Muscle layer of colon (tissue), 2 donors: ENCODE results near the gene RBM47.

Experiments used
- H3K27ac ChIP-seq: one replicate; pipeline ENCODE4 v1.7.0; 2013; ENCODE audit warnings: low read depth, mild to moderate bottlenecking, low read length, moderate library complexity
- H3K27me3 ChIP-seq, 2 donors: one replicate each; pipeline ENCODE4 v1.7.0; 2013; ENCODE audit warnings: low read length in 2 of 2, mild to moderate bottlenecking in 2 of 2; ENCODE audit not compliant: insufficient read depth in 2 of 2, control insufficient read depth in 1 of 2
- H3K36me3 ChIP-seq: one replicate; pipeline ENCODE4 v1.7.0; 2013; ENCODE audit warnings: mild to moderate bottlenecking, low read length; ENCODE audit not compliant: insufficient read depth
- H3K4me1 ChIP-seq: one replicate; pipeline ENCODE4 v1.7.0; 2013; ENCODE audit warnings: mild to moderate bottlenecking, low read length; ENCODE audit not compliant: insufficient read depth
- H3K4me3 ChIP-seq, 2 donors: one replicate each; pipeline ENCODE4 v1.7.0; 2013; ENCODE audit warnings: low read length in 2 of 2, low read depth in 1 of 2, mild to moderate bottlenecking in 1 of 2, moderate library complexity in 1 of 2
- H3K9ac ChIP-seq: one replicate; pipeline ENCODE4 v1.7.0; 2013; ENCODE audit warnings: low read length
- H3K9me3 ChIP-seq: one replicate; pipeline ENCODE4 v1.7.0; 2013; ENCODE audit warnings: mild to moderate bottlenecking, low read length
- donor health status: abdominal sarcoma.
- donor health status: Adenocarcinoma of cecum.

Gene RBM47

GRCh38 chr4:40622913-40623312, 6.8 kb downstream of the RBM47 start:
- H3K9ac ChIP-seq: no peak overlapping the region
- H3K27ac ChIP-seq: no peak overlapping the region

GRCh38 chr4:40621592-40622512, 7.8 kb downstream of the RBM47 start:
- no peaks in the 10 kb centered on the region for H3K27me3 ChIP-seq
- no peak overlapping the region for H3K4me3 ChIP-seq
- no peaks in the 10 kb centered on the region for H3K4me1 ChIP-seq
- no peak overlapping the region for H3K27ac ChIP-seq
- no peaks in the 10 kb centered on the region for H3K9me3 ChIP-seq
- H3K9ac ChIP-seq: no peak overlapping the region
- no peaks in the 10 kb centered on the region for H3K36me3 ChIP-seq

More at GRCh38 chr4:40622913-40623312, 6.8 kb downstream of the RBM47 start:
- no peaks in the 10 kb centered on the region for H3K9me3 ChIP-seq
- H3K4me1 ChIP-seq: no peaks in the 10 kb centered on the region
- H3K27me3 ChIP-seq: no peaks in the 10 kb centered on the region
- H3K4me3 ChIP-seq: no peak overlapping the region
- H3K36me3 ChIP-seq: no peaks in the 10 kb centered on the region

GRCh38 chr4:40621229-40621591, 8.5 kb downstream of the RBM47 start:
- no peak overlapping the region for H3K4me3 ChIP-seq
- no peaks in the 10 kb centered on the region for H3K4me1 ChIP-seq

GRCh38 chr4:40619600-40619999, 10.1 kb downstream of the RBM47 start:
- no peaks in the 10 kb centered on the region for H3K9me3 ChIP-seq
- H3K27ac ChIP-seq: no peak overlapping the region
- H3K27me3 ChIP-seq: no peaks in the 10 kb centered on the region
- no peaks in the 10 kb centered on the region for H3K4me1 ChIP-seq
- no peaks in the 10 kb centered on the region for H3K36me3 ChIP-seq
- H3K9ac ChIP-seq: no peak overlapping the region
- H3K4me3 ChIP-seq: no peak overlapping the region

More at GRCh38 chr4:40621229-40621591, 8.5 kb downstream of the RBM47 start:
- H3K27me3 ChIP-seq: no peaks in the 10 kb centered on the region
- no peak overlapping the region for H3K27ac ChIP-seq
- no peaks in the 10 kb centered on the region for H3K36me3 ChIP-seq
- H3K9ac ChIP-seq: no peak overlapping the region
- no peaks in the 10 kb centered on the region for H3K9me3 ChIP-seq

- Histone ChIP-seq H3K9ac (no peak overlapping the region), H3K27me3 (no peaks in the 10 kb centered on the region), H3K9me3 (no peaks in the 10 kb centered on the region), H3K36me3 (no peaks in the 10 kb centered on the region), H3K27ac (no peak overlapping the region), H3K4me1 (no peaks in the 10 kb centered on the region), H3K4me3 (no peak overlapping the region)
These were observed 11.8 kb downstream of the RBM47 start for GRCh38 chr4:40617872-40618271.

- Histone ChIP-seq H3K36me3 (no peaks in the 10 kb centered on the region), H3K27me3 (no peaks in the 10 kb centered on the region), H3K9ac (no peak overlapping the region), H3K27ac (no peak overlapping the region), H3K9me3 (no peaks in the 10 kb centered on the region), H3K4me3 (no peak overlapping the region), H3K4me1 (no peaks in the 10 kb centered on the region)
These were observed 15.6 kb downstream of the RBM47 start for GRCh38 chr4:40614031-40614430.

- no peak overlapping the region for H3K27ac ChIP-seq
- H3K9ac ChIP-seq: no peak overlapping the region
- H3K4me3 ChIP-seq: no peak overlapping the region
These were observed 16.2 kb downstream of the RBM47 start for GRCh38 chr4:40613456-40613855.

GRCh38 chr4:40612831-40613230, 16.8 kb downstream of the RBM47 start:
- H3K36me3 ChIP-seq: no peaks in the 10 kb centered on the region
- no peak overlapping the region for H3K4me3 ChIP-seq
- no peaks in the 10 kb centered on the region for H3K4me1 ChIP-seq
- no peak overlapping the region for H3K27ac ChIP-seq
- no peaks in the 10 kb centered on the region for H3K9me3 ChIP-seq
- H3K27me3 ChIP-seq: no peaks in the 10 kb centered on the region
- H3K9ac ChIP-seq: no peak overlapping the region

More at GRCh38 chr4:40613456-40613855, 16.2 kb downstream of the RBM47 start:
- Histone ChIP-seq H3K27me3 (no peaks in the 10 kb centered on the region), H3K9me3 (no peaks in the 10 kb centered on the region), H3K4me1 (no peaks in the 10 kb centered on the region), H3K36me3 (no peaks in the 10 kb centered on the region)

- no peaks in the 10 kb centered on the region for H3K36me3 ChIP-seq
- no peaks in the 10 kb centered on the region for H3K4me1 ChIP-seq
- no peak overlapping the region for H3K9ac ChIP-seq
- H3K27ac ChIP-seq: no peak overlapping the region
- no peaks in the 10 kb centered on the region for H3K9me3 ChIP-seq
- no peak overlapping the region for H3K4me3 ChIP-seq
- no peaks in the 10 kb centered on the region for H3K27me3 ChIP-seq
These were observed 17.4 kb downstream of the RBM47 start for GRCh38 chr4:40612283-40612682.

- no peaks in the 10 kb centered on the region for H3K4me1 ChIP-seq
- H3K27me3 ChIP-seq: no peaks in the 10 kb centered on the region
- H3K27ac ChIP-seq: no peak overlapping the region
- H3K4me3 ChIP-seq: no peak overlapping the region
- no peak overlapping the region for H3K9ac ChIP-seq
- H3K36me3 ChIP-seq: no peaks in the 10 kb centered on the region
- no peaks in the 10 kb centered on the region for H3K9me3 ChIP-seq
These were observed 21.0 kb downstream of the RBM47 start for GRCh38 chr4:40608628-40609027.

GRCh38 chr4:40607221-40607620, 22.4 kb downstream of the RBM47 start:
- H3K4me1 ChIP-seq: no peaks in the 10 kb centered on the region

GRCh38 chr4:40606239-40606767, 23.4 kb downstream of the RBM47 start:
- Histone ChIP-seq H3K27ac (no peak overlapping the region), H3K4me1 (no peaks in the 10 kb centered on the region), H3K9ac (no peak overlapping the region), H3K9me3 (no peaks in the 10 kb centered on the region), H3K4me3 (no peak overlapping the region), H3K27me3 (no peaks in the 10 kb centered on the region), H3K36me3 (no peaks in the 10 kb centered on the region)

More at GRCh38 chr4:40607221-40607620, 22.4 kb downstream of the RBM47 start:
- H3K4me3 ChIP-seq: no peak overlapping the region
- no peak overlapping the region for H3K27ac ChIP-seq
- no peaks in the 10 kb centered on the region for H3K27me3 ChIP-seq
- no peak overlapping the region for H3K9ac ChIP-seq
- H3K9me3 ChIP-seq: no peaks in the 10 kb centered on the region
- no peaks in the 10 kb centered on the region for H3K36me3 ChIP-seq
